ENCODE results near the gene B3GAT1.

GRCh38 chr11:134372536-134372935 is 39.5 kb downstream of the B3GAT1 start:
- no peak for TF ChIP-seq CTCF (conservative IDR thresholded peaks at IDR 0.05; ENCODE audit: low read depth in 2 of 2)
- no peak for TF ChIP-seq JUNB (IDR thresholded peaks at IDR 0.05; ENCODE audit: unreplicated experiment)
- TF ChIP-seq POLR2AphosphoS5 (IDR thresholded peaks at IDR 0.05; ENCODE audit: low read depth): no peak
- TF ChIP-seq EZH2phosphoT487 (IDR thresholded peaks at IDR 0.05; ENCODE audit: unreplicated experiment): no peak
- no peak for TF ChIP-seq CREB1 (CRISPR knock-in tag; IDR thresholded peaks at IDR 0.05; ENCODE audit: low read depth)
- TF ChIP-seq EZH2 (IDR thresholded peaks at IDR 0.05; ENCODE audit: low read depth, unreplicated experiment): no peak
- TF ChIP-seq ZNF114 (CRISPR knock-in tag; IDR thresholded peaks at IDR 0.05): no peak
- no peak for TF ChIP-seq REST (IDR thresholded peaks at IDR 0.05; ENCODE audit: unreplicated experiment)
- no peak for TF ChIP-seq ZNF462 (CRISPR knock-in tag; IDR thresholded peaks at IDR 0.05)
- TF ChIP-seq ZNF331 (CRISPR knock-in tag; IDR thresholded peaks at IDR 0.05; ENCODE audit: low read depth): no peak
